ENCODE results near the gene INSRR.
A peak's percentile ranks its signal among the peaks of the same experiment; 100 is the strongest.

INSRR gene

DNA sequence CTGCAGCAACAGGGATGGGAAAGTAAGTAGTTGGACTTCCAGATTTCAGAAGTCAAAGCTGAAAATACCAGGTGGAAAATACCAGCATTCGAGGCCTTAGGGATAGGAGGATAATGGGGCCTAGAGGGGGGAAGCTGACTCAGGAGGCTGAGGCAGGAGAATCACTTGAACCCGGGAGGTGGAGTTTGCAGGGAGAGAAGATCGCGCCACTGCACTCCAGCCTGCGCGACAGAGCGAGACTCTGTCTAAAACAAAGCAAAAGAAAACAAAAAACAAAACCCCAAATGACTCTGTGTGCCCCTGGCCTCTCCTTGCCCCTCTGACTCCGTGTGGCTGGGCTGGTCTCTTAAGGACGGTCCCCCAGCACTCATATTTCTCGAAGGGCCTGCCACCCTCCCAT, 45.6 kb downstream of the INSRR start:
- H3K36me3 ChIP-seq (ENCODE audit: insufficient read depth) = no peaks in the 10 kb centered on the region
- H4K20me1 ChIP-seq (ENCODE audit: insufficient read depth) = no peaks in the 10 kb centered on the region
- peak overlapping the region; percentile 36; the same call in 1 of the 2 replicates for H3K9ac ChIP-seq
- H3K4me2 ChIP-seq = peak overlapping the region; percentile 23; the same call in 1 of the 2 replicates
- peaks cover 5% of the 10 kb centered on the region; the same call in 1 of the 2 replicates for H3K27me3 ChIP-seq (ENCODE audit: insufficient read depth, low read depth)
- TF ChIP-seq, protein P1, sequence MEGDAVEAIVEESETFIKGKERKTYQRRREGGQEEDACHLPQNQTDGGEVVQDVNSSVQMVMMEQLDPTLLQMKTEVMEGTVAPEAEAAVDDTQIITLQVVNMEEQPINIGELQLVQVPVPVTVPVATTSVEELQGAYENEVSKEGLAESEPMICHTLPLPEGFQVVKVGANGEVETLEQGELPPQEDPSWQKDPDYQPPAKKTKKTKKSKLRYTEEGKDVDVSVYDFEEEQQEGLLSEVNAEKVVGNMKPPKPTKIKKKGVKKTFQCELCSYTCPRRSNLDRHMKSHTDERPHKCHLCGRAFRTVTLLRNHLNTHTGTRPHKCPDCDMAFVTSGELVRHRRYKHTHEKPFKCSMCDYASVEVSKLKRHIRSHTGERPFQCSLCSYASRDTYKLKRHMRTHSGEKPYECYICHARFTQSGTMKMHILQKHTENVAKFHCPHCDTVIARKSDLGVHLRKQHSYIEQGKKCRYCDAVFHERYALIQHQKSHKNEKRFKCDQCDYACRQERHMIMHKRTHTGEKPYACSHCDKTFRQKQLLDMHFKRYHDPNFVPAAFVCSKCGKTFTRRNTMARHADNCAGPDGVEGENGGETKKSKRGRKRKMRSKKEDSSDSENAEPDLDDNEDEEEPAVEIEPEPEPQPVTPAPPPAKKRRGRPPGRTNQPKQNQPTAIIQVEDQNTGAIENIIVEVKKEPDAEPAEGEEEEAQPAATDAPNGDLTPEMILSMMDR (conservative IDR thresholded peaks at IDR 0.05; ENCODE audit: low read depth, low read length) = no peak
- peak overlapping the region; percentile 51 for H3K4me3 ChIP-seq (IDR thresholded peaks at IDR 0.05; ENCODE audit: insufficient read depth, low read depth, low read length)
- no peak overlapping the region for H3K27ac ChIP-seq
- H3K4me1 ChIP-seq (ENCODE audit: low read depth, poor library complexity, severe bottlenecking) = peaks cover 9% of the 10 kb centered on the region
- peak overlapping the region; percentile 44 for H2AFZ ChIP-seq (ENCODE audit: low read depth)
- H3K79me2 ChIP-seq (ENCODE audit: insufficient read depth, low read depth) = no peaks in the 10 kb centered on the region

DNA sequence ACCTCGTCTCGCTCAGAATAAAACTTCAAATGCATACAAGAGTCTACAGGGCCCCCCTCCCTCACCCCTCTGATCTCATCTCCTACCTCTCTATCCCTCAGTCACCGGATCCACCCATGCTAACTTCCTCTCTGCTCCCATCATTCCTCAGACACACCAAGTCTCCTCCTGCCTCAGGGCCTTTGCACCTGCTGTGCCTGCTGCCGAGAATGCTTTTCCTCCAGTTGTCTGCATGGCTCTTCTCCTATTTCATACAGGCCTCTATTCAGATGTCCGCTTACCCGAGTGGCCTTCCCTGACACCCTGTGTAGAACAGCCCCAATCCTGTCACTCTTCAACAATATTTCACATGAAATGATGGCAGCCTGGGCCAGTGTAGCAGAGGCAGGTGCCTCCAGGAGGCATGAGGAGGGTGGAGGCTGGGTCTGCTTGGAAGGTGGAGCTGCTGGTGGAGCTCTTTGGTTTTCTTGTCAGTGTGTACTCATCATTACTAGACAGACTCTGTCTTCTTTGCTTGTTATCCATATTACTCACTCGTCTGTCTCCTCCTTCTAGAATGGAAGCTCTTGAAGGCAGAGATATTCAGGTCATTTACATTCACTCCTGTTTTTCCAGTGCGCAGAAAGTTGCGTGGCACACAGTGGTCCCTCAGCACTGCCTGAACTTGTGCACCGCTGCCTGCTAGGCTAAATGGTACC, 46.5 kb downstream of the INSRR start:
- no peaks in the 10 kb centered on the region for H3K79me2 ChIP-seq (ENCODE audit: insufficient read depth, low read depth)
- H3K27ac ChIP-seq = no peak overlapping the region
- H3K4me3 ChIP-seq (IDR thresholded peaks at IDR 0.05; ENCODE audit: insufficient read depth, low read depth, low read length) = no peak overlapping the region
- H3K4me2 ChIP-seq = no peak overlapping the region
- peaks cover 11% of the 10 kb centered on the region for H3K4me1 ChIP-seq (ENCODE audit: low read depth, poor library complexity, severe bottlenecking)
- TF ChIP-seq, protein P1 (conservative IDR thresholded peaks at IDR 0.05; ENCODE audit: low read depth, low read length) = no peak
- no peak overlapping the region for H3K9ac ChIP-seq
- H3K36me3 ChIP-seq (ENCODE audit: insufficient read depth) = no peaks in the 10 kb centered on the region
- no peaks in the 10 kb centered on the region for H4K20me1 ChIP-seq (ENCODE audit: insufficient read depth)
- peaks cover 5% of the 10 kb centered on the region; the same call in 1 of the 2 replicates for H3K27me3 ChIP-seq (ENCODE audit: insufficient read depth, low read depth)
- H2AFZ ChIP-seq (ENCODE audit: low read depth) = no peak overlapping the region

DNA sequence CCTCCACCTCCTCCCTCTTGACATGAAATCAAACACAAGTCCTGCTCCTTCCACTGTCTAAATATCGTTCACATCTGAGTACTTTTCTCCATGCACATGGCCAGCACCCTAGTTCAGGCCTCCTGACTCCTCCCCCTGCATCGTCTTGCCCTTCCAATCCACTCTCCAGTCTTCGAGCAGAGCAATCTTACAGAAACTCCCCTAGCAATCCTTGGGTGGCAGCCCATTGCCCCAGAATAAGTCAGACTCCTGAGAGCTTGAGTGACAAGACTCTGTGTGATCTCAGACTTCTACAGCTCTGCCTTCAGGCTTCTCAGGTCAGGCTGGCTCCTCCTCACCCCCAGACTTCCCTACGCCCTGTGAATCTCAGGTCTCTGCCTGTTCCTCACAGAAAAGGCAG, 47.7 kb downstream of the INSRR start:
- no peaks in the 10 kb centered on the region for H3K79me2 ChIP-seq (ENCODE audit: insufficient read depth, low read depth)
- H2AFZ ChIP-seq (ENCODE audit: low read depth) = no peak overlapping the region
- H3K27ac ChIP-seq = no peak overlapping the region
- H3K4me2 ChIP-seq = no peak overlapping the region
- TF ChIP-seq, protein P1 (conservative IDR thresholded peaks at IDR 0.05; ENCODE audit: low read depth, low read length) = no peak
- no peaks in the 10 kb centered on the region for H3K36me3 ChIP-seq (ENCODE audit: insufficient read depth)
- no peaks in the 10 kb centered on the region for H4K20me1 ChIP-seq (ENCODE audit: insufficient read depth)
- no peak overlapping the region for H3K9ac ChIP-seq
- peaks cover 6% of the 10 kb centered on the region for H3K4me1 ChIP-seq (ENCODE audit: low read depth, poor library complexity, severe bottlenecking)
- H3K27me3 ChIP-seq (ENCODE audit: insufficient read depth, low read depth) = peaks cover 5% of the 10 kb centered on the region; the same call in 1 of the 2 replicates
- H3K4me3 ChIP-seq (IDR thresholded peaks at IDR 0.05; ENCODE audit: insufficient read depth, low read depth, low read length) = no peak overlapping the region

DNA sequence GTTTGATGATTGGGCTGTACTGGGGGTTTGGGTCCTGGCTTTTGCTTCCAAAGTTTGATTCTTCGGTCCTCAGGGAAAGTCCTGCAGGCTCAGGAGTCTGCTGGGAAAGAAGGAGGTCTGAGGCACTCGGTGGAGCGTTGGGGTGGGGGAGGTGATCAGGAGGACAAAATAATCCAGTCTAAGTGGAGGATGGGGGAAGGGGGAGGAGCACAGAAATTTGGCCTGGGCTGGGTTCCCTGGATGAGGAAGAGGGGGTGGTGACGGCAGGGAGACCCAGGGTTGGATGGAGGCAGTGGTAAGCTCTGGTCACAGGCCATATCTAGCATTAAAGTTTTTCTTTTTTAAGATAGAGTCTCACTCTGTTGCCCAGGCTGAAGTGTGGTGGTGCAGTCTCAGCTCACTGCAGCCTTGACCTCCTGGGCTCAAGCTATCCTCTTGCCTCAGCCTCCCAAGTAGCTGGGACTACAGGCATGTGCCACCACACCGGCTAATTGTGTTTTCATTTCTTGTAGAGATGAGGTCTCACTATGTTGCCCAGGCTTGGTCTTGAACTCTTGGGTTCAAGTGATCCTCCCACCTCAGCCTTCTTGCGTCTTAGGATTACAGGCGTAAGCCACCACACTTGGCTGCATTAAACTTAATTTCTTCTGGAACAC, 49.1 kb downstream of the INSRR start:
- Histone ChIP-seq H3K4me3 (IDR thresholded peaks at IDR 0.05; ENCODE audit: insufficient read depth, low read depth, low read length) (no peak overlapping the region), H3K9ac (no peak overlapping the region), H3K4me2 (no peak overlapping the region), H2AFZ (ENCODE audit: low read depth) (no peak overlapping the region), H3K4me1 (ENCODE audit: low read depth, poor library complexity, severe bottlenecking) (peaks cover 6% of the 10 kb centered on the region), H3K27ac (no peak overlapping the region), H4K20me1 (ENCODE audit: insufficient read depth) (no peaks in the 10 kb centered on the region), H3K36me3 (ENCODE audit: insufficient read depth) (no peaks in the 10 kb centered on the region), H3K79me2 (ENCODE audit: insufficient read depth, low read depth) (no peaks in the 10 kb centered on the region), H3K27me3 (ENCODE audit: insufficient read depth, low read depth) (peaks cover 5% of the 10 kb centered on the region; the same call in 1 of the 2 replicates)
- TF ChIP-seq, protein P1 (conservative IDR thresholded peaks at IDR 0.05; ENCODE audit: low read depth, low read length) = no peak

All from KMS-11 (cell line).